AG04449 (cell line): ENCODE results near the gene RFTN2.
"Not testable (repeated sequence)": the region's sequence is repeated elsewhere in the genome, so short reads cannot be mapped to it uniquely, and the experiment has no call there.

Experiments
- CTCF ChIA-PET: fragments of 350-600 bp; formaldehyde crosslinking; extraction: SDS; loops from one replicate; lab custom pipeline; 2021; ENCODE audit warnings: antibody characterized with exemption; lab: Yijun Ruan, JAX
- POLR2A ChIA-PET: fragments of 400-600, 350-600 bp; formaldehyde crosslinking; extraction: SDS; loops from one replicate; lab custom pipeline; 2020; ENCODE audit warnings: antibody characterized with exemption, inconsistent platforms; lab: Yijun Ruan, JAX
- DNase-seq: peaks from one replicate; pipeline ENCODE4 v3.0.0-alpha.2; 2010; ENCODE audit warnings: low read depth, low spot score
- H3K4me3 ChIP-seq: 2 replicates; pipeline ENCODE4 v1.5.1; 2011; ENCODE audit warnings: low read depth, mild to moderate bottlenecking, control low read depth, low read length
- TF ChIP-seq, protein P1 (sequence below): IDR thresholded peaks from one replicate; pipeline ENCODE4 v1.5.1; 2011; ENCODE audit warnings: mild to moderate bottlenecking, moderate library complexity, low read length, control low read depth, inconsistent platforms; ENCODE audit not compliant: insufficient read depth; ENCODE audit errors: missing control alignments

The RFTN2 gene

DNA sequence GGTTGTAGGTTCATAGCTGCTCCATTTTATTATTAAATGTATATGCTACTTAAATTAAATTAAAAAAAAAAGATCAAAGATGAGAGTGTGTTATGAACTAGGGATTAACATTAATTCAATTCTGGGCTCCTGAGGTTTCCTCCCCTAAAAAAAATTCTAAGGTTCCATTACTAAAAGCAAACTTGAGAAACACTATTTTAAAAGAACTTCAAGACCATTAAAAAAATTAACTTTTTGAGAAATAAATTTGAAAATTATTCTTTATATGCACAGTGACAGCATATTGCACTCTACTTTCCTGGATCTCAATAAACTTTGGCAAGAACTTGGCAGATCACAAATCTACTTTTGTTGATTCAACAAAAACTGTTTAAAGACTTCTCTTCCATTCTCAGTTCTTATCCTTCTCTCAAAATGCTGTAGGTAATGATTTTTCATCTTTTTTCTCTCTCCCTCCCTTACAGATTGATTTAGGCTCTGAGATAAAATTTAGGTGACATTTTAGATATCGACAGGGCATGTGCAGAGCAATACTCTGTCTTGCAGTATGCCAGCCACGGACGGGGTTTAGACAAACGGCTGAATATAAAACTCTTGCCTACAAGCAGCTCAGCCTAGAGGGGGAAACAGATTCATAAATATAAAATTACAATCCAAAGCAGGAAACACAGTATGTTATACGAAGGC, 29.2 kb upstream of the RFTN2 start:
- H3K4me3 ChIP-seq, result peak overlapping the region; percentile 59
- ChIA-PET CTCF (interaction anchor here (3.8 kb wide), 1 partner anchor 75 kb away, joined by 33 read pairs; no protein-coding TSS in a partner anchor), POLR2A (interaction anchor here (1.1 to 1.8 kb wide), 2 partner anchors 188 to 270 kb away, joined by 3 to 4 read pairs; partner anchors contain the start of gene SF3B1)
- TF ChIP-seq, protein P1, sequence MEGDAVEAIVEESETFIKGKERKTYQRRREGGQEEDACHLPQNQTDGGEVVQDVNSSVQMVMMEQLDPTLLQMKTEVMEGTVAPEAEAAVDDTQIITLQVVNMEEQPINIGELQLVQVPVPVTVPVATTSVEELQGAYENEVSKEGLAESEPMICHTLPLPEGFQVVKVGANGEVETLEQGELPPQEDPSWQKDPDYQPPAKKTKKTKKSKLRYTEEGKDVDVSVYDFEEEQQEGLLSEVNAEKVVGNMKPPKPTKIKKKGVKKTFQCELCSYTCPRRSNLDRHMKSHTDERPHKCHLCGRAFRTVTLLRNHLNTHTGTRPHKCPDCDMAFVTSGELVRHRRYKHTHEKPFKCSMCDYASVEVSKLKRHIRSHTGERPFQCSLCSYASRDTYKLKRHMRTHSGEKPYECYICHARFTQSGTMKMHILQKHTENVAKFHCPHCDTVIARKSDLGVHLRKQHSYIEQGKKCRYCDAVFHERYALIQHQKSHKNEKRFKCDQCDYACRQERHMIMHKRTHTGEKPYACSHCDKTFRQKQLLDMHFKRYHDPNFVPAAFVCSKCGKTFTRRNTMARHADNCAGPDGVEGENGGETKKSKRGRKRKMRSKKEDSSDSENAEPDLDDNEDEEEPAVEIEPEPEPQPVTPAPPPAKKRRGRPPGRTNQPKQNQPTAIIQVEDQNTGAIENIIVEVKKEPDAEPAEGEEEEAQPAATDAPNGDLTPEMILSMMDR, result no peak
- DNase-seq, result no peak

DNA sequence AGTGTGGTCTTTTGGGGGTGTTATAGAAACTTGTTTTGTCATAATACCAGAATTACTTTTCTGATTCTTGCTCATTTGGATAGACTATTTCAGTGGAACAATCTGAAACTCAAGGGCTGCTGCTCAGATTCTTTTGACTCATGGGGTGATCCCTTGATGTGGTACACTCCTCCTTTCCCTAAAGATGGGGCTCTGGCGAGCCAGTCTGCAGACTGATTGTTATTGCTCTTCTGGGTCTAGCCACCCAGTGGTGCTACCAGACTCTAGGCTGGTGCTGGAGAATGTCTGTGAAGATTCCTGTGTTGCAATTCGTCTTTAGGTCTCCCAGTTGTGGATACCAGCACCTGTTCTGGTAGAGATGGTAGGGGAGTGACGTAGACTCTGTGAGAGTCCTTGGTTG, 25.6 kb upstream of the RFTN2 start:
- no peak overlapping the region for H3K4me3 ChIP-seq
- TF ChIP-seq, protein P1, result no peak
- ChIA-PET POLR2A (no interaction called here), CTCF (no interaction called here)
- DNase-seq, result no peak

DNA sequence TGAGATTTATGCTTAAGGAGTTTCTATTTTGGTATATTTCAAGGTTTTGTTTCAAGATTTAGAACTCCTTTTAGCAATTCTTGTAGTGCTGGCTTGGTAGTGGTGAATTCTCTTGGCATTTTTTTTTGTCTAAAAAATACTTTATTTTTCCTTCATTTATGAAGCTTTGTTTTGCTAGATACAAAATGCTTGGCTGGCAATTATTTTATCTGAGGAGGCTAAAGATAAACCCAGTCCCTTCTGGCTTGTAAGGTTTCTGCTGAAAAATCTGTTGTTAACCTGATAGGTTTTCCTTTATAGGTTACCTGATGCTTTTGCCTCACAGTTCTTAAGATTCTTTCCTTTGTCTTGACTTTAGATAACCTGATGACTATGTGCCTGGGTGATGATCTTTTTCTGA, 24.3 kb upstream of the RFTN2 start:
- POLR2A ChIA-PET, H3K4me3 ChIP-seq, DNase-seq, CTCF ChIA-PET: not testable (repeated sequence)

DNA sequence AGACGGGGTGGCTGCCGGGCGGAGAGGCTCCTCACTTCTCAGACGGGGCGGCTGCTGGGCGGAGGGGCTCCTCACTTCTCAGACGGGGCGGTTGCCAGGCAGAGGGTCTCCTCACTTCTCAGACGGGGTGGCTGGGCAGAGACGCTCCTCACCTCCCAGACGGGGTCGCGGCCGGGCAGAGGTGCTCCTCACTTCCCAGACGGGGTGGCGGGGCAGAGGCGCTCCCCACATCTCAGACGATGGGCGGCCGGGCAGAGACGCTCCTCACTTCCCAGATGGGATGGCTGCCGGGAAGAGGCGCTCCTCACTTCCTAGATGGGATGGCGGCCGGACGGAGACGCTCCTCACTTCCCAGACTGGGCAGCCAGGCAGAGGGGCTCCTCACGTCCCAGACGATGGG, 21.2 kb upstream of the RFTN2 start:
- POLR2A ChIA-PET, DNase-seq, H3K4me3 ChIP-seq, CTCF ChIA-PET: not testable (repeated sequence)

DNA sequence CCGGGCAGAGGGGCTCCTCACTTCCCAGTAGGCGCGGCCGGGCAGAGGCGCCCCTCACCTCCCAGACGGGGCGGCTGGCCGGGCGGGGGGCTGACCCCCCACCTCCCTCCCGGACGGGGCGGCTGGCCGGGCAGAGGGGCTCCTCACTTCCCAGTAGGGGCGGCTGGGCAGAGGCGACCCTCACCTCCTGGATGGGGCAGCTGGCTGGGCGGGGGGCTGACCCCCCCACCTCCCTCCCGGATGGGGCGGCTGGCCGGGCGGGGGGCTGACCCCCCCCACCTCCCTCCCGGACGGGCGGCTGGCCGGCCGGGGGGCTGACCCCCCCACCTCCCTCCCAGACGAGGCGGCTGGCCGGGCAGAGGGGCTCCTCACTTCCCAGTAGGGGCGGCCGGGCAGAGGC, 20.6 kb upstream of the RFTN2 start:
- POLR2A ChIA-PET, DNase-seq, H3K4me3 ChIP-seq, CTCF ChIA-PET: not testable (repeated sequence)

DNA sequence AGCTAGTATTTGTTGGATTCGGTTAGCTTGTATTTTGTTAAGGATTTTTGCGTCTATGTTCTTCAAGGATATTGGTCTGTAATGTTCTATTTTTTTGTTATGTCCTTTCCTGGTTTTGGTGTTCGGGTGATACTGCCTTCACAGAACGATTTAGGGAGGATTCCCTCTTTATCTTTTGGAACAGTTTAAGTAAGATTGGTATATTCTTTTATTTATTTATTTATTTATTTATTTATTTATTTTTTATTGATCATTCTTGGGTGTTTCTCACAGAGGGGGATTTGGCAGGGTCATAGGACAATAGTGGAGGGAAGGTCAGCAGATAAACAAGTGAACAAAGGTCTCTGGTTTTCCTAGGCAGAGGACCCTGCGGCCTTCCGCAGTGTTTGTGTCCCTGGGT, 19.8 kb upstream of the RFTN2 start:
- CTCF ChIA-PET, POLR2A ChIA-PET, H3K4me3 ChIP-seq, DNase-seq: not testable (repeated sequence)

DNA sequence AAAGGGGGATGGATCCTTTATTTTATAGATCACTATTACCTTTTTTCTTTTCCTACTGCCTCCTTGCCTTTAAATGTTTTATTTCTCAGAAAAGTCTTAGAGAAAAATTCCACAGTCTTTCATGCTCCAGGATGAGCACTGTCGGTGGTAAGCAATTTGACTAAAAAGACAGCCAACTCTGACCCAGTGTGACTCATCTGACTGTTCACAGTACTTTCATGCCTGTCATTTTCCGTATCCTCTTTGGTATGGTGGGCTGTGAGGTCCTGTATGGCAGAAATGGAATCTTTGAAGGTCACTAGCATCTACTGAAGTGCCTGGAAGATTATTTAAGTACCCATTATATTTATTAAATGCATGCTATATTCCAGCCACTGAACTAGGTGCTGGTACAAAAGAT, 2.1 kb upstream of the RFTN2 start:
- TF ChIP-seq, protein P1, result no peak
- CTCF ChIA-PET, result no interaction called here
- no peak for DNase-seq

DNA sequence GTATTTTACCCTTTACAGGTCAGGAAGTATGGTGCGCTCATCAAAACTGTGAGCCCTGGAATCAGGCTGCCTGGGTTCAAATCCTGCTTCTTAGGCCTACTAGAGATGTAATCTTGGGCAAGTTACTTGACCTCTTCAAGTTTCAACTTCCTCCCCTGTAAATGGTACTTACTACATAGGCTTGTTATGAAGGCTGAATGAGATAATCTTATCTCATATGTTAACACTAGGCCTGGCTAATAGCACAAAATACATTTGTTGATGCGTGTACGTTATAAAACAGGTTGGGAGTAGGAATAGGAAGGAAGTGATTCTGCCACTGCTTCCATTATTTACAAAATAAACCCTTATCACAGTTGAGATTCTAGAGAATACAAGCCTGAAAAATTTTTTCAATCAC, 1.7 kb upstream of the RFTN2 start:
- TF ChIP-seq, protein P1, result no peak
- DNase-seq, result no peak
- ChIA-PET POLR2A (no interaction called here), CTCF (no interaction called here)
- H3K4me3 ChIP-seq, result no peak overlapping the region

More for the DNA sequence above, 2.1 kb upstream of the RFTN2 start:
- POLR2A ChIA-PET, result no interaction called here
- H3K4me3 ChIP-seq, result no peak overlapping the region
